NCI-H1092 treated with DMSO at 0.1 percent for 48 hours (cell line): ENCODE results near the gene NUTM2D.
"Not testable (repeated sequence)": the region's sequence is repeated elsewhere in the genome, so short reads cannot be mapped to it uniquely, and the experiment has no call there.

Experiments used
- DNase-seq: peaks from one replicate; lab custom pipeline; 2025; lab: John Stamatoyannopoulos, UW

The NUTM2D gene, protein sequence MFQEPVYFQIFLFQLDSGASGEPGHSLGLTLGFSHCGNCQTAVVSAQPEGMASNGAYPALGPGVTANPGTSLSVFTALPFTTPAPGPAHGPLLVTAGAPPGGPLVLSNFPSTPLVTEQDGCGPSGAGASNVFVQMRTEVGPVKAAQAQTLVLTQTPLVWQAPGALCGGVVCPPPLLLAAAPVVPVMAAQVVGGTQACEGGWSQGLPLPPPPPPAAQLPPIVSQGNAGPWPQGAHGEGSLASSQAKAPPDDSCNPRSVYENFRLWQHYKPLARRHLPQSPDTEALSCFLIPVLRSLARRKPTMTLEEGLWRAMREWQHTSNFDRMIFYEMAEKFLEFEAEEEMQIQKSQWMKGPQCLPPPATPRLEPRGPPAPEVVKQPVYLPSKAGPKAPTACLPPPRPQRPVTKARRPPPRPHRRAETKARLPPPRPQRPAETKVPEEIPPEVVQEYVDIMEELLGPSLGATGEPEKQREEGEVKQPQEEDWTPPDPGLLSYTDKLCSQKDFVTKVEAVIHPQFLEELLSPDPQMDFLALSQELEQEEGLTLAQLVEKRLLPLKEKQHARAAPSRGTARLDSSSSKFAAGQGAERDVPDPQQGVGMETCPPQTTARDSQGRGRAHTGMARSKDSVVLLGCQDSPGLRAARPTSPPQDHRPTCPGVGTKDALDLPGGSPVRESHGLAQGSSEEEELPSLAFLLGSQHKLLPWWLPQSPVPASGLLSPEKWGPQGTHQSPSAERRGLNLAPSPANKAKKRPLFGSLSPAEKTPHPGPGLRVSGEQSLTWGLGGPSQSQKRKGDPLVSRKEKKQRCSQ

DNA sequence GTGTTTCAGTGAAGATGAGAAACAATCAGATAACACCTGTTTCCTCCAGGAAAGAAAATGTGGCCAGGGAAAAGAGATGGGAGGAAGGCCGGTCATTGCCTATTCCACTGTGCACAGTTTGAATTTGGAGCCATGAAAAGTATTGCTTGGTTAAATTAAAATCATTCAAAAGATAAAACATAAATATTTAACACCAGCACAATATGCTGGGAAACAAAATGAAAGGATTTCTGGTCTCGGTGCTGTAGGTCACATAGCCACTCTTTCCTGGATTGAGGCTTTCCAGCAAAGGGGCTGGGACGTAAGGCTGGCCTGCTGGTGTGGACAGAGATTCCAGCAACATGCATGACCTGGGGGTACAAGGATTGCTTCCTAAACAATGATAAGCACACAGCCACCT is at the start of gene NUTM2D:
TSS of gene NUTM2D (plus strand) at position 301 of the 400 bp plus-strand sequence. CDS start 522 bp downstream, outside the sequence.
- DNase-seq: not testable (repeated sequence)

DNA sequence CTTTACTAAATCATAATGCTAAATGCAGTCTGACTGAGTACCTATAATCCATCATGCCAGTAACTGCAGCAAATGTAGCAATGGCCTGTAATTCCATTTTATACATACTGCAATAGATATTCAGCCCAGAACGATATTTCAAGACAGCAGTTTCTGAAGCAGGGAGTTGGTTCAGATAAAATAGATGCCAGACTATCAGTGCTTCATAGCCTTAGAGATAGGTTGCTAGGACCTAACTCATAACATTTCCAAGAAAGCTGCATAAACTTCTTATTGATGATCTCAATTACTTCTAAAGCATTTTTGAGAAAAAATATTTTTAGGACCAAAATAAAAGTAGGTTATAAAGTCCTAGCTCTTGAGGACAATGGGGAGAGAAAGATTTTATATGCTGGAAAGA is 48.8 kb upstream of the NUTM2D start:
- DNase-seq: not testable (repeated sequence)

DNA sequence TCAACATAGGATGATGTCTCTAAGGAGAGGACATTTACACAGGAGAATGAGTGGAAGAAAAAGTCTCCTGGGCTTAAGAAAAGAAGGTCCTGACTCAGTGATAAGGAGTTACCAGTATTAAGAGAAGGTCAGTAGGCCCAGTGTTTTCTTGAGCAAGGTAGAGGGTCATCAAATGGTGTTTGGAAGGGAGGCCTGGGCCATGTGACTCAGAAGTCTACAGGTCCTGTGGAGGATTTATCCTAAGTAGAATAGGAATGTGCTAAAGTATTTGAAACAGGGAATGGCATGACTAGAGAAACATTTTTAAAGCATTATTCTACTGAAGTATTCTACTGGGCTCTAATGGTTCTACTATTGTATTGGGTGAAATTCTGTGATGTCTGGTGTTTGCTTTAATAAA is 47.9 kb upstream of the NUTM2D start:
- not testable (repeated sequence) for DNase-seq

DNA sequence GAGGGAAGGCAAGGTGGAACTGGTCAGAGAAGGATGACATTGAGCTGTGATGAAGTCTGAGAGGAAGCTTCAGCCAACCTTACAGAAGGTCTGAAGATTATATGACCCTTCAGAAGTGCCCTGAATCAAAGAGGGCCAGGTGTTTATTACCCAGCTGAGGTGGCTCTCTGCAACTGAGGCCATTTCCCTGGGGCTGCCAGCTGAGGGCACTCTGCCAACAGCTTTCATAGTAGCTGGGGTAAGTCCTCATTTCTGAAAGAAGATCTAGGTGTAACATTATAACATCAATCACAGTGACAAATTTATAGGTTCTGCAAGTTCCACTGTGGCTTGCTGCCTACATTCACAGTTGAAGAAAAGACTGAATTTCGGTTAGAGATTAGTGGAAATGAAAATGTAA is 46.0 kb upstream of the NUTM2D start:
- DNase-seq: not testable (repeated sequence)

DNA sequence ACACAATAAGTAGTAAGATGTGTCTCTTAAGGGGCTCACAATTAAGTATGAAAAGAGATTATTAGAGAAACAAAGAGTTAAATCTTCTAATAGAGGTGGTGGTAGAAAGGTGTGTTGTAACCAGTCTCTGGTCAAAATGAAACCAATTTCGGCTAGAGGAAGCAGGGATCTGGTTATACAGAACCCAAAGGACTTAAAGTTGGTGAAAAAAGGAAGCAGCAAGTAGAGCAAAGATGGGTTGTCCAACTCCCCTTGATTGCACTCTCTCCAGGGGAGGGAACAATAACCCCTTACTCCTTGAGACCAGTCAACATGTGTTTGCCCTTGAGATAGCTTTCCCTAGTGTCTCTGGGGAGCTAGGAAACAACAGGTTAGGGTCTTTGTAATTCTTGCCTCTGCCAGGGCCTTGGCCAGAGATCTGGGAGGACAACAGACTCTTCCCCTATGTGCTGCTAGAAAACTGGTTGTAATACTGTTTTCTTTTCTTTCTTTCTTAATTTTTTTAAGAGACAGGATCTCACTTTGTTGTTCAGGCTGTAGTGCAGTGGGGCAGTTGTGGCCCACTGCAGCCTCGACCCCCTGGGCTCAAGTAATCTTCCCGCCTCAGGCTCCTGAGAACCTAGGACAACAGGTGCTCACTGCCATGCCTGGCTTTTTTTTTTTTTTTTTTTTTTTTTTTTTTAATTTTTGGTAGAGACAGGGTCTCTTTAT is 43.7 kb upstream of the NUTM2D start:
- not testable (repeated sequence) for DNase-seq

DNA sequence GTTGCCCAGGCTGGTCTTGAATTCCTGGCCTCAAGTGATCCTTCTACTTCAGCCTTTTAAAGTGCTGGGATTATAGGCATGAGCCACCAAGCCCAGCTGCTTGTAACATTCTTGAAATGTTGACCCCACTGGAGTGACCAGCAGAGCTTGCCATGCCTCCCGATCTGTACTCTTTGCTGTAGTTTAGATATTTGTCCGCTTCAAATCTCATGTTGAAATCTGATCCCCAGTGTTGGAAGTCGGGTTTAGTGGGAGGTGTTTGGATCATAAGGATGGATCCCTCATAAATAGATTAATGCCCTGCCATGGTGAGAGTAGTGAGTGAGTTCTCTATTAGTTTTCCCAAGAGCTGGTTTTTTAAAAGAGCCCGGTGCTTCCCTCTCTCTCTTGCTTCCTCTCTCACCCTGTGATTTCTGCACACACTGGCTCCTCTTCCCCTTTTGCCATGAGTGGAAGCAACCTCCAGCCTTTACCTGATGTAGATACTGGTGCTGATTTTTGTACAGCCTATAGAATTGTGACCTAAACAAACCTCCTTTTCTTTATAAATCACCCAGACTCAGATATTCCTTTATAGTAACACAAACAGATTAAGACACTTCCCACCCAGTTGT is 43.1 kb upstream of the NUTM2D start:
- DNase-seq: not testable (repeated sequence)

DNA sequence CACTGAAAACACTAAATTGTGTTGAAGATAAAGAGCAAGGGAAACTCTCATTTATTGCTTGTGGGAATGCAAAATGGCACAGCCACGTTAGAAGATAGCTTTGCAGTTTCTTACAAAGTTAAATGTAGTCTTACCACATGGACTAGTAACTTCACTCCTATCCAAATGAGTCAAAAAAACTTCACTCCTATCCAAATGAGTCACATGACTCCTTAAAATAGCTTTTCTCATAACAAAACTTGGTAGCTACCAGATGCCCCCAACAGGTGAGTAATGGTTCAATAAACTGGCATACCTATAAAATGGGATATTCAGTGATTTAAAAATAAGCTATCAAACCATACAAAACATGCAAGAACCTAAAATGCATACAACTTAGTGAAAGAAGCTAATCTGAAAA is 36.0 kb upstream of the NUTM2D start:
- not testable (repeated sequence) for DNase-seq

DNA sequence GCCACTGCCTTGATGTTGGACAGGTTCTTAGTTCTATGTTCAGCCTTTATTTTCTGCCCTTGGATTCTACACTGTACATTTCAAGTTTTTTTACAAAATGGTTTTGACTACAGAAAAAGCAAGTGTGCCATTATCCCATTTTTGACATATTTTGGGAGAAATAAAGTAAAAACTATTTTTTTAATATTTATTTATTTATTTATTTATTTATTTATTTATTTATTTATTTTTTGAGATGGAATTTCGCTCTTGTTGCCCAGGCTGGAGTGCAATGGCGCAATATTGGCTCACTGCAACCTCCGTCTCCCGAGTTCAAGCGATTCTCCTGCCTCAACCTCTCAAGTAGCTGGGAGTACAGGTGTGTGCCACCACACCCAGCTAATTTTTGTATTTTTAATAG is 33.0 kb upstream of the NUTM2D start:
- not testable (repeated sequence) for DNase-seq

DNA sequence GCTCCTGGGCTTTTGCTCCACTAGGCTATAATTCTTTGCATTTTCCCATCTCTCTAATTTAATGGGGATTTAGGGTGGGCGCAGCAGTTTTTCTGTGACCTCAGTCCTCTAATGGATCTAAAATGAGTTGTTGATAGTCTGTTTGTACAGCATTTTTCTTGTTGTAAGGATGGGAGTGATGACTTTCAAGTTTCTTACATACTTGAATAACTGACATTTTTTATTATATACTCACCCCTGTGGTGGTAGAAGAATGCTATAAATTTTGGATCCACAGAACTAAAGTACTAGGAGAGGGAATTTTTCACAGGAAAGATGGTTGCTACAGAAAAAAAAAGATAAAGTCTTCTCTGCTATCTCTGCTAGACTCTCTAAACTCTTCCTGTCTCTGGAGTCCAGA is 29.6 kb upstream of the NUTM2D start:
- DNase-seq: not testable (repeated sequence)

DNA sequence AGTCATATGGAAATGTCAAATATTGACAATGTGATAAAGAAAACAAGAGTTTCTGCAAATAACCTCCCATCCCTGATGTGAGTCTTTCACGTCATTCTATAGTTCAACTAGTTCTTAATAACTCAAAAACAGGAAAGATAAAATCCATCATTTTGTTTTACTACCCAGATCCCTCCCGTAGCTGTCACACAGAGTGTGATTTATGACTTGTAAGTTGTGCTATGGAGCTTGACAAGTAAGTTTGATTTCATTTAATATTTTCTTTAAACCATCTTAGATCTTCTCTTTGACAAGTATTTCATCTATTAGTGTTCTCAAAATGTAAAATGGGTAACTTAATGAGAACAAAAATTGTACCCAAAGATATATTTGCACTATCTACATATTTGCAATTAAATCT is 28.4 kb upstream of the NUTM2D start:
- DNase-seq: not testable (repeated sequence)

DNA sequence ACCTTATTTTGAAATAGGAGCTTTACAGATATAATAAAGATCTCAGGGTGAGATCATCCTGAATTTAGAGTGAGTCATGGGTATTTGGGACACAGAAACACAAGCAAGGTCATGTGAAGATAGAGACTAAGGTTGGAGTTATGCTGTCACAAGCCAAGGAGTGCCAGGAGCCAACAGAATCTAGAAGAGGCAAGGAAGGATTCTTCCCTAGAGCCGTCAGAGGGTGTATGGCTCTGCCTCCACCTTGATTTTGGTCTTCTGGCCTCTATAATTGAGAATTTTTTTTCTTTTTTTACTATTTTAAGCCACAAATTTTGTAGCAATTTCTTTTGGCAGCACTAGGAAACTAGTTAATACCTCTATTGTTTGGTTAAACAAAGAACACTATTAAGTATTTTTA is 24.9 kb upstream of the NUTM2D start:
- DNase-seq: not testable (repeated sequence)

DNA sequence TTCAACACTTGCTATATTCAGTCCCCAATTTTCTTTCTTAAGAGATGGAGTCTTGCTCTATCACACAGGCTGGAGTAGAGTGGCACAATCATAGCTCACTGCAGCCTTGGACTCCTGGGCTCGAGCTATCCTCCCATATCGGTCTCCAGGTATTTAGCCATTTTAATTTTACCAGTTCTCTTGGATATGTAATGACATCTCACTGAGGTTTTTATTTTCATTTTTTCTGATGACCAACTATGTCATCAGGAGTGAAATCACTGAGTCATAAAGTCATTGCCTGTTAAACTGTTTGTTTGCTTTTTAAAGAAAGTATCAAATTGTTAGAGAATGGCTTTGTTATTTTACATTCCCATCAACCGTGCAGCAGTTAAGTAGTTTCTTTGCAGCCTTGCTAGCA is 17.1 kb upstream of the NUTM2D start:
- not testable (repeated sequence) for DNase-seq

DNA sequence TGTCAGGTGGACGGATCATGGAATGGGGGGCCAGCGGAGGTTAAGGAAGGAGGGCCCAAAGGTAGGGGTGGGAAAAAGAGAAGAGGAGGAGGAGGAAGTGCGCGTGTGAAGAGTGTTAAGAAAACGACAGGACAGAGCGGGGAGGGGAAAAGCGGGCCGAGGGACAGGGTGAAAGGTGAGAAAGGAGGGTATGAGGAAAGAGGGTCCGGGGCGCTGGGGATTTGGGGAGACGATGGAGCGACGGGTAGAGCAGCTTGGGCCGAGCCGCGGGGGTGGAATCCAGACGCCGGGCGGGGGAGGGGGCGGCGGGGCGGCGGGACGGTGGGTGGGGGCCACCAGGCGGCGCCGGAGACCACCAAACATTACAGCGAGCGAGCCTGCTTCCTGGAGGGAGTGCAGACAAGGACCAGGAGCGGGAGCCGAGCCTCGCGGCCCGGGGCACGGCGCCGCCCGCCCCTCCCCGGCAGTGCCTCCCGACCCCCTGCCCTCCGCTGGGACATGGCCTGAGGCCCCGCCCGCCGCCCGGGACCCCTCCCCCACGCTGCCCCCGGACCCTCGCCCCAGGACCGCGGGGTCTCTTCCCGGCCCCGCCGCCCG is 15.9 kb upstream of the NUTM2D start:
- DNase-seq: not testable (repeated sequence)

DNA sequence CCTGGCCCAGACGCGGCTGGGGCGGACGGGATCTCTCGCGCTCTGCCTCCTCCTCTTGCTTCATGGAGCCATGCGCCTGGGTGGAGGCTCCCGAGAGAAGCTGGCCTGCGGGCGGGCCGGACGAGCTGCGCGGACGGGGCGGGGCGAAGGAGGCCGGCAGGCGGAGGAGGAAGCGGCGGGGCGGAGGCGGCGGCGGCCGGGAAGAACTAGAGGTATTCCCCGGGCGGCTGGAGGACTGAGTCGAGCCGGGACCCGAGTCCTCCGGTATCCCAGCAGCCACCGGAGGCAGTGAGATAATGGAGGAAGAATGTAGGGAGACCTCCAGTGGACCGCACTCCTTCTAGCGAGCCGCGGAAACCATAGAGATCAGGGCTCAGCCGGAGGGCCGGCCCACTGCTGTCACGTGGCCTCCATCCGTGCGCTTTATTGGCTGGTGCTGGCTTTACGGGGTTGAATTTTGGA is 15.3 kb upstream of the NUTM2D start:
- DNase-seq: peak; percentile 78

DNA sequence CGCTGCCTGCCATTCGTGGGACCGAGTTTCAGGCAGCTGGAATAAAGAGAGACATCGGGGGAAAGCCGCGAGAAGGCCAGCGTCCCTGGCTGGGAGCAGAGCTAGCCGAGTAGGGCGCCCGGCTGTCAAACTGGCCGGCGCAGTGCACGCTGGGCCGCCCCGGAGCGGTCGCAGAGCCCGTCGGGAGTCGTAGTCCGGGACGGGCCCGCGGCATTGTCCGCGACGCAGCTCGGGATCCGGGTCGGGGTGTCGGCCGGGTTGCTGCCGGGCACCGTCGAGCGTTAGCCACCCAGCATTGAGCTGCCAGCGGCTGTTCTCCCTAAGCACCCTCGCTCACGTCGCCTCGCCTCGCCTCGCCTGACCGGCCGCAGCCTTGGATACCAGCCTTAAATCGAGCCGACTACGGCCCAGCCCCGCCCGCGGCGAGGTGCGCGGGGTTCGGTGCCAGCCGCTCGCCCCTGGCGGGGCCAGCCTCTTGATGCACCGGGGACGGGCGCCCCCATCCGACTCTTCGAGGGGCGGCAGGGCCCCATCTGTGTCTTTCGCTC is 14.8 kb upstream of the NUTM2D start:
- DNase-seq: peak; percentile 67

DNA sequence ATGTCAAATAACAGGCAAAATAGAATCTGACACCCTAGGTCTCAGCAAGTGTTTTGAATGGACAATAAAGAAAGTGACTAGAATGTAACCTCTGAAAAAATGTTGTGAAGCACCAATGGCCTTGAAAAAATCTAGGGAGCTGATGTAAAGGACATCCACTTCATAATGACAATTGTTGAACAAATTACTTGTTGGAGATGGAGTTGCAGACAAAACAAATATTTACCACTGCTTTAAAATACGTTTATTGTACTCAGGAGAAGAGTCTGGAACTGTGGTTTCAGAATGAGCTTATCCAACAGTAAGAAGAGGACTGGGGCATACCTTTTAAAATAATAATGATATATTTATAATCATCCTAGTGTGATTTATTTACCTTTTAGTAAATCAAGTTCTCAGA is 11.8 kb upstream of the NUTM2D start:
- DNase-seq: not testable (repeated sequence)

DNA sequence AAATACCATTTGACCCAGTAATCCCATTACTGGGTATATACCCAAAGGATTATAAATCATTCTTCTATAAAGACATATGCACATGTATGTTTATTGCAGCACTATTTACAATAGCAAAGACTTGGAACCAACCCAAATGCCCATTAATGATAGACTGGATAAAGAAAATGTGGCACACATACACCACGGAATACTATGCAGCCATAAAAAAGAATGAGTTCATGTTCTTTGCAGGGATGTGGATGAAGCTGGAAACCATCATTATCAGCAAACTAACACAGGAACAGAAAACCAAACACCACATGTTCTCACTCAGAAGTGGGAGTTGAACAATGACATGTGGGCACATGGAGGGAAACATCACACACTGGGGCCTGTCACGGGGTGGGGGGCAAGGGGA is 7.4 kb upstream of the NUTM2D start:
- DNase-seq: not testable (repeated sequence)

DNA sequence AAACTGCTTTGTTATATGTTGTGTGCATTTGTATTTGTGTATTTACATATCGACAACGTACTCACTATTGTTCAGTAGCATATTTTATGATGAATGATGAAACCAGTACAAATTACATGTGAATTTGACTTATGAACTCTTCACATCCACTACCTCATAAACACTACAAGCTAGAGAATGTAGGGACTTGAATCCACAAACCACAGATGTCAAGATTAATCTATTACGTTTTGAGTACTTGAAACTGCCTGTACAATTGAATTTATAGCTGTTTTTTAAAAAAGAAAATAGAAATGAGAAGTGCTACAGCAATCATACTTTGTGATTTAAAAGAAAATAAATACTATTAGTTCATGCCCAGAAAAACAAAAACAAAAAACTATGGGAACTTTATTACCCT is 4.7 kb upstream of the NUTM2D start:
- DNase-seq: not testable (repeated sequence)

DNA sequence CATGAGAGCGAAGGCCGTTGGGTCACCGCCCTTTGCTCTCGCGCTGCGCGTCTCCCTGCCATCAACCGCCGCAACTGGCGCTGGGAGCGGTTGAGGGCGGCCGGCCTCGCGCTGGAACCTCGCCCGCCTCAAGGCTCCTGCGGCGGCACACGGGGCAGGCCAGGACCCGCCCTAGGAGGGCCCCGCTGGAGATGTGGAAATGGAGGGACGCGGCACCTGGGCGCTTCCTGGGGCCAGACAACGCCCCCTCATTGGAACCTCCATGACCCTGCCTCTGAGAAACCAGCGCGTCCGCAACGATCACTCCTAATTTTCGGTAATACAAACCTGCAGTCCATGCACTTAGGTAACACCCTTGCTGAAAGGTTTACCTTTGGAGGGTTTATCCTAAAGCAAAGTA is 2.4 kb upstream of the NUTM2D start:
- DNase-seq: not testable (repeated sequence)

DNA sequence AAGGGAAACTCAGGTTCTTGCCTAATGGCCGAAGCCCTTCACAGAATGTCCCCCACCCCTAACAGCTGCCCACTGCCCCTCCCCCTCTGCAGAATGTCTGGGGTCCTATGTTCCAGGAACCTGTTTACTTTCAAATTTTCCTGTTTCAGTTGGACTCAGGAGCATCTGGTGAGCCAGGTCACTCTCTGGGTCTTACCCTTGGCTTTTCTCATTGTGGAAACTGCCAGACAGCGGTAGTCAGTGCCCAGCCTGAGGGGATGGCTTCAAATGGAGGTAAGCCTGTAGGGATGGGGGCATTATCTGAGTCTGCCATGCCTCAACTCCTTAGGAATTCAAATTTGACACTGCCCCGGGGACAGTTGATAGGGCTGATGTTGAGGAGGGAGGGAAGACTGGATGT is 615 bp downstream of the NUTM2D start:
- not testable (repeated sequence) for DNase-seq

DNA sequence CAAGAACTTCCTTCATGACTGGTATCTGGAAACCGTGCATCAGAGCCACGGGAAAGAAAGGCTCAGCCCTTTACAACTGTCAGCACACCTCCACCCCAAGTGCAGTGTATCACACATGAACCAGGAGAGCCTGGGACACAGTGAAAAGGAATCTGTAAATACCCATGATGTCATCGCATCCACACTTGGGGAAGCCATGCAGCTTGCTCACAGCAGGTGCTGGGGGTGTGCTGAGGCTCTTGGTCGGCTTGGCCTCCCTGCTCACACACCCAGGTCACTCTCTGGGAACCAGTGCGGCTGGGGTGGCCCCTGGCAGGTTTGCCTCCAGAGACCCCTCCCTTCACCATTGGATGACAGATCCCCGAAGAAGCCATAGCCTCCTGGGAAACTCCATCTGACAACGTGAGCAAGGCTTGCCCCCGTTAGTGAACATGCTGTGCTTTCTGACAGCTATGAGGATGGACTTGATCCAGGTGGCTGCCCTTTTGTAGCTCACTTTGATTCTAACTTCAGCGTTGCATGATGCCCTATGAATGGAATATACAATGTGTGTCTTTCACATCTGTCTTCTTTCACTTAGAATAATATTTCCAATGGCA is 12.1 kb downstream of the NUTM2D start:
- DNase-seq: not testable (repeated sequence)
